Gastroesophageal sphincter (tissue), 3 donors: ENCODE results near the gene GGTLC2.

Source experiments
- CTCF ChIP-seq, 4 experiments: fragments of 200-600 bp in 2 of 4; fragments of 450-650 bp in 2 of 4; sonication (generic) in 1 of 4; IDR thresholded peaks; one replicate each; pipeline ENCODE4 v1.5.1; 2017 to 2019; ENCODE audit warnings: antibody characterized with exemption in 4 of 4, mild to moderate bottlenecking in 2 of 4, moderate library complexity in 2 of 4
- POLR2A ChIP-seq, 2 donors: fragments of 450-650 bp; IDR thresholded peaks; one replicate each; pipeline ENCODE4 v1.6.1; 2017; ENCODE audit warnings: antibody characterized with exemption in 2 of 2, mild to moderate bottlenecking in 2 of 2, moderate library complexity in 1 of 2
- POLR2AphosphoS5 ChIP-seq: sonication (generic); formaldehyde crosslinking; IDR thresholded peaks from one replicate; pipeline ENCODE4 v1.6.1; 2017; ENCODE audit warnings: antibody characterized with exemption

GRCh38 chr22:22657712-22658111 lies 13.3 kb downstream of the GGTLC2 start:
- TF ChIP-seq CTCF (IDR thresholded peaks at IDR 0.05) (no peak), POLR2AphosphoS5 (no peak), POLR2A (IDR thresholded peaks at IDR 0.05) (no peak)
